ENCODE results near the gene EPHA1. TPM values are rescaled to one million over a fixed set of nuclear protein-coding genes. Genes with fewer than 3 reads are reported as not detected.

EPHA1 gene
- total and polyA plus RNA-seq, 2 donors (not counting 3 experiments of a cell fraction or from before 2014, with no cell fraction given): 0.07 TPM; not detected in 1

DNA sequence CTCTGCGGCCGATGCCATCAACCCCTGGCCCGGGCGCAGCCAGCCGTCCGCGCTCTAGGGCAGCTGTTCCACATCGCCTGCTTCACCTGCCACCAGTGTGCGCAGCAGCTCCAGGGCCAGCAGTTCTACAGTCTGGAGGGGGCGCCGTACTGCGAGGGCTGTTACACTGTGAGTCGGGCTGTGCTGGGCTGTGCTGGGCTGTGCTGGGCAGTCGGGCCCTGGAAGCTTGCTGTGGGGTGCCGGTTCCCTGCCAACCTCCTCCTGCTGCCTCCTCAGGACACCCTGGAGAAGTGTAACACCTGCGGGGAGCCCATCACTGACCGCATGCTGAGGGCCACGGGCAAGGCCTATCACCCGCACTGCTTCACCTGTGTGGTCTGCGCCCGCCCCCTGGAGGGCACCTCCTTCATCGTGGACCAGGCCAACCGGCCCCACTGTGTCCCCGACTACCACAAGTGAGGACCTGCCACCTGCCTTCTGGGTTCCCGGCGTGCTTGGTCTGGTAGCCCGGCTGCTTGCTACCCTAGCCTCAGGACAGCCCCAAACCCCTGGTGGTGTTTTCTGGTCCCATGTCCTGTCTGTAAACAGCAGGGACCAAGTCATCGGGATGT is 20.1 kb downstream of the EPHA1 start:
- no peak for FAIRE-seq
- no peaks in the 10 kb centered on the region for H4K20me1 ChIP-seq (replicated peaks; ENCODE audit: control insufficient read depth, extremely low read depth, insufficient read depth, low read length)
- peaks cover 59% of the 10 kb centered on the region for H3K79me2 ChIP-seq (ENCODE audit: control insufficient read depth, insufficient read depth, low read length)

More for the DNA sequence above, 20.1 kb downstream of the EPHA1 start:
- Histone ChIP-seq H3K9me1 (replicated peaks; ENCODE audit: control insufficient read depth, extremely low read depth, insufficient read depth, low read length) (no peaks in the 10 kb centered on the region), H3K9me3 (replicated peaks; ENCODE audit: control insufficient read depth, insufficient read depth, low read length) (no peaks in the 10 kb centered on the region), H3K9ac (replicated peaks; ENCODE audit: extremely low read depth, insufficient read depth, low read length) (no peak overlapping the region), H3K4me3 (replicated peaks in 1 of 3; ENCODE audit: insufficient read depth in 1 of 3, low read depth in 1 of 3, low read length in 3 of 3) (no peak overlapping the region), H3K4me2 (ENCODE audit: insufficient read depth, low read length) (no peak overlapping the region), H3K27me3 (ENCODE audit: control insufficient read depth in 2 of 2, insufficient read depth in 2 of 2, low read length in 2 of 2) (no peaks in the 10 kb centered on the region), H3K36me3 (ENCODE audit: control insufficient read depth in 2 of 2, extremely low read depth in 1 of 2, insufficient read depth in 2 of 2, low read length in 2 of 2) (peaks cover 19 to 43% of the 10 kb centered on the region in 2 experiments), H3K4me1 (ENCODE audit: control insufficient read depth, extremely low read depth, insufficient read depth, low read length) (peaks cover 84% of the 10 kb centered on the region), H2AFZ (ENCODE audit: low read depth, low read length) (no peak overlapping the region), H3K27ac (ENCODE audit: insufficient read depth, low read depth, low read length) (no peak overlapping the region)
- BruUV-seq (replicated peaks): no TSS peak
- intact Hi-C loops (cut with micrococcal nuclease): no loop called here
- POLR2A ChIA-PET: interaction anchor here (0.6 to 1.1 kb wide), 2 partner anchors 99 to 111 kb away, joined by 6 to 7 read pairs; no protein-coding TSS in a partner anchor
- dilution Hi-C loops (cut with MboI; ENCODE audit: extremely low pct_ligation_motif_present, low sequenced_read_pairs): loop anchor here (25.0 kb wide), 1 partner anchor 124 kb away; no protein-coding TSS in a partner anchor
- CTCF ChIA-PET: interaction anchor here (0.5 to 4.3 kb wide), 7 partner anchors 9 to 117 kb away, joined by 3 to 24 read pairs (median 3); no protein-coding TSS in a partner anchor
- DNase-seq (ENCODE audit: low read depth, low spot score): no peak
- TF ChIP-seq POLR2AphosphoS5 (IDR thresholded peaks at IDR 0.05; ENCODE audit: insufficient read depth, low read depth, low read length) (no peak), GATA2 (IDR thresholded peaks at IDR 0.05; ENCODE audit: insufficient read depth, insufficient read length, low read depth, low read length) (no peak), JUN (IDR thresholded peaks at IDR 0.05; ENCODE audit: borderline replicate concordance, insufficient read depth, insufficient read length, low read depth) (no peak), POLR2A (IDR thresholded peaks at IDR 0.05; ENCODE audit: low read depth, low read length) (no peak), MYC (IDR thresholded peaks at IDR 0.05; ENCODE audit: low read depth, low read length) (no peak), FOS (IDR thresholded peaks at IDR 0.05; ENCODE audit: borderline replicate concordance, insufficient read depth, low read length) (no peak), EZH2 (IDR thresholded peaks at IDR 0.05; ENCODE audit: borderline replicate concordance, low read depth, low read length, severe bottlenecking) (no peak)
- TF ChIP-seq, protein P1, sequence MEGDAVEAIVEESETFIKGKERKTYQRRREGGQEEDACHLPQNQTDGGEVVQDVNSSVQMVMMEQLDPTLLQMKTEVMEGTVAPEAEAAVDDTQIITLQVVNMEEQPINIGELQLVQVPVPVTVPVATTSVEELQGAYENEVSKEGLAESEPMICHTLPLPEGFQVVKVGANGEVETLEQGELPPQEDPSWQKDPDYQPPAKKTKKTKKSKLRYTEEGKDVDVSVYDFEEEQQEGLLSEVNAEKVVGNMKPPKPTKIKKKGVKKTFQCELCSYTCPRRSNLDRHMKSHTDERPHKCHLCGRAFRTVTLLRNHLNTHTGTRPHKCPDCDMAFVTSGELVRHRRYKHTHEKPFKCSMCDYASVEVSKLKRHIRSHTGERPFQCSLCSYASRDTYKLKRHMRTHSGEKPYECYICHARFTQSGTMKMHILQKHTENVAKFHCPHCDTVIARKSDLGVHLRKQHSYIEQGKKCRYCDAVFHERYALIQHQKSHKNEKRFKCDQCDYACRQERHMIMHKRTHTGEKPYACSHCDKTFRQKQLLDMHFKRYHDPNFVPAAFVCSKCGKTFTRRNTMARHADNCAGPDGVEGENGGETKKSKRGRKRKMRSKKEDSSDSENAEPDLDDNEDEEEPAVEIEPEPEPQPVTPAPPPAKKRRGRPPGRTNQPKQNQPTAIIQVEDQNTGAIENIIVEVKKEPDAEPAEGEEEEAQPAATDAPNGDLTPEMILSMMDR (IDR thresholded peaks at IDR 0.05; ENCODE audit: extremely low read depth in 1 of 2, insufficient read depth in 1 of 2, low read depth in 1 of 2, low read length in 2 of 2): no peak
- TF ChIP-seq, protein P2, sequence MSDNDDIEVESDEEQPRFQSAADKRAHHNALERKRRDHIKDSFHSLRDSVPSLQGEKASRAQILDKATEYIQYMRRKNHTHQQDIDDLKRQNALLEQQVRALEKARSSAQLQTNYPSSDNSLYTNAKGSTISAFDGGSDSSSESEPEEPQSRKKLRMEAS (IDR thresholded peaks at IDR 0.05; ENCODE audit: insufficient read depth, insufficient read length): no peak

Data from endothelial cell of umbilical vein (primary cell).